Breast epithelium (tissue), 3 donors: ENCODE results near the gene SPINK8.

Source experiments
- POLR2A ChIP-seq: fragments of 450-650 bp; IDR thresholded peaks from one replicate; pipeline ENCODE4 v1.6.1; 2016; ENCODE audit warnings: antibody characterized with exemption, mild to moderate bottlenecking, moderate library complexity
- POLR2AphosphoS5 ChIP-seq, 3 donors: sonication (generic); formaldehyde crosslinking; IDR thresholded peaks; one replicate each; pipeline ENCODE4 v1.6.1; 2017; ENCODE audit warnings: antibody characterized with exemption in 3 of 3
- TF ChIP-seq, protein P1 (sequence below), 3 donors: fragments of 450-650 bp; IDR thresholded peaks; one replicate each; pipeline ENCODE4 v1.5.1; 2016 to 2017; ENCODE audit warnings: antibody characterized with exemption in 3 of 3, mild to moderate bottlenecking in 3 of 3, moderate library complexity in 3 of 3

DNA sequence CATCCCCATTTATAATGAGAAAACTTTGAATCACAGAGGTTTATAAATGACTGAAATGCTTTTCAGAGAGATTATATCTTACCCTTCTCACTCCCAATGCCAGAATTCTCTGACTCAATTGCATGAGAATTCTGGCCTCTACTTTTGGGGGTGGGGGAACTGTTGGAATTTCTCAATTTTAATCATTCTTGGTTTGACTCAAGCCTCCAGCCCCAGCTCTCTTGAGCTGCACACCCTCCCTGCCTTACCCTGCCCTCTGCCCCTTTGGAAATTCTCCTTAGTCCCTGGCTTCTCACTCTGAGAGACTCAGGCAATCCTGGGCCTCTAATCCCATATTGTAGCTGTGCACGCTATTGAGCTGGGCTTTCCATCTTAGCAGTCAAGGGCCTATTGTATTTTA lies 48.3 kb downstream of the SPINK8 start:
- TF ChIP-seq, protein P1, sequence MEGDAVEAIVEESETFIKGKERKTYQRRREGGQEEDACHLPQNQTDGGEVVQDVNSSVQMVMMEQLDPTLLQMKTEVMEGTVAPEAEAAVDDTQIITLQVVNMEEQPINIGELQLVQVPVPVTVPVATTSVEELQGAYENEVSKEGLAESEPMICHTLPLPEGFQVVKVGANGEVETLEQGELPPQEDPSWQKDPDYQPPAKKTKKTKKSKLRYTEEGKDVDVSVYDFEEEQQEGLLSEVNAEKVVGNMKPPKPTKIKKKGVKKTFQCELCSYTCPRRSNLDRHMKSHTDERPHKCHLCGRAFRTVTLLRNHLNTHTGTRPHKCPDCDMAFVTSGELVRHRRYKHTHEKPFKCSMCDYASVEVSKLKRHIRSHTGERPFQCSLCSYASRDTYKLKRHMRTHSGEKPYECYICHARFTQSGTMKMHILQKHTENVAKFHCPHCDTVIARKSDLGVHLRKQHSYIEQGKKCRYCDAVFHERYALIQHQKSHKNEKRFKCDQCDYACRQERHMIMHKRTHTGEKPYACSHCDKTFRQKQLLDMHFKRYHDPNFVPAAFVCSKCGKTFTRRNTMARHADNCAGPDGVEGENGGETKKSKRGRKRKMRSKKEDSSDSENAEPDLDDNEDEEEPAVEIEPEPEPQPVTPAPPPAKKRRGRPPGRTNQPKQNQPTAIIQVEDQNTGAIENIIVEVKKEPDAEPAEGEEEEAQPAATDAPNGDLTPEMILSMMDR (IDR thresholded peaks at IDR 0.05) = no peak
- TF ChIP-seq POLR2A (no peak), POLR2AphosphoS5 (IDR thresholded peaks at IDR 0.05) (no peak)
